ENCODE results near the gene RRP8. TPM values are rescaled to one million over a fixed set of nuclear protein-coding genes. Genes with fewer than 3 reads are reported as not detected.

Gene RRP8
- total RNA-seq, 1 experiment from 2014 or later, result 16.0 TPM

DNA sequence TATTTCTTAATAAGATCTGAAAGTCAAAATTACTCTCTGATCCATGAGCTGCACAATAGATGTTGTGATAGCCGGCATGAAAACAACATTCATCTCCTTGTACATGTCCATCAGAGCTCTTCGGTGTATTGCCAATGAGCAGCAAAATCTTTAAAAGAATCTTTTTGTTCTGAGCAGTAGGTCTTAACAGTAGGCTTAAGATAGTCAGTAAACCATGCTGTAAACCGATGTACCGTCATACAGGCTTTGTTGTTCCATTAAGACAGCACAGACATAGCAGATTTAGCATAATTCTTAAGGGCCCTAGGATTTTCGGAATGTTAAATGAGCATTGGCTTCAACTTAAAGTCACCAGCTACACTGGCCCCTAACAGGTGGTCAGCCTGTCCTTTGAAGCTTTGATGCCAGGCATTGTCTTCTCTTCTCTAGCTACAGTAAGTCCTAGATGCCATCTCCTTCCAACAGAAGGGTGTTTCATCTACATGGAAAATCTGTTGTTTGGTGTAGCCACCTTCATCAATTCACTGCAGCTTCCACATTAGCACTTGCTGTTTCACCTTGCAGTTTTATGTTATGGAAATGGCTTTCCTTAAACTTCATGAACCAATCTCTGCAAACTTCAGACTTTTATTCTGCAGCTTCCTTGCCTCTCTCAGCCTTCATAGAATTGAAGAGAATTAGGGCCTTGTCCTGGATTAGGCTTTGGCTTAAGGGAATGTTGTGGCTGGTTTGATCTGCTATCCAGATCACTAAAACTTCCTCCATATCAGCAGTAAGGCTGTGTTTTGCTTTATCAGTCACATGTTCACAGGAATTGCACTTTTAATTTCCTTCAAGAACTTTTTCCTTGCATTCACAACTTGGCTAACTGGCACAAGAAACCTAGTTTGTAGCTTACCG is 28.4 kb downstream of the RRP8 start:
- H2BK120ac ChIP-seq (ENCODE audit: low read depth, low read length, poor library complexity, severe bottlenecking), result no peak overlapping the region
- no peak overlapping the region for H3T11ph ChIP-seq (ENCODE audit: low read length)
- 0 out of 4 replicates have a peak, but pooled peaks cover 0 to 2% of the 10 kb centered on the region in 2 experiments for H3K4me1 Mint-ChIP-seq
- H2BK20ac ChIP-seq (ENCODE audit: low read depth, low read length, poor library complexity, severe bottlenecking), result no peak overlapping the region
- no peak overlapping the region for H2BK15ac ChIP-seq (ENCODE audit: low read depth, low read length)
- no peak overlapping the region for H2BK5ac ChIP-seq (ENCODE audit: insufficient read length, low read length)
- H3K27me3 Mint-ChIP-seq (ENCODE audit: low read depth), result no peaks in the 10 kb centered on the region
- no peak overlapping the region for H2BK12ac ChIP-seq (ENCODE audit: insufficient read length, low read depth, low read length)
- no peak overlapping the region for H3K4me2 ChIP-seq (ENCODE audit: insufficient read depth, insufficient read length, low read length)
- no peak overlapping the region for H4K91ac ChIP-seq (ENCODE audit: insufficient read length, low read depth, low read length)
- no peak overlapping the region for H3K18ac ChIP-seq (ENCODE audit: insufficient read length, low read depth, low read length)
- H3K36me3 Mint-ChIP-seq (ENCODE audit: insufficient read depth in 1 of 3, low read depth in 3 of 3), result no peaks in the 10 kb centered on the region
- H2AFZ ChIP-seq (ENCODE audit: low read length), result no peak overlapping the region
- H3K27me3 ChIP-seq (ENCODE audit: insufficient read depth, low read length), result no peaks in the 10 kb centered on the region
- no peaks in the 10 kb centered on the region; a peak in 1 of 5 replicates for H3K9me3 Mint-ChIP-seq
- H3K9ac ChIP-seq (ENCODE audit: extremely low read depth, insufficient read length, low read length), result no peak overlapping the region
- TF ChIP-seq, protein P1, sequence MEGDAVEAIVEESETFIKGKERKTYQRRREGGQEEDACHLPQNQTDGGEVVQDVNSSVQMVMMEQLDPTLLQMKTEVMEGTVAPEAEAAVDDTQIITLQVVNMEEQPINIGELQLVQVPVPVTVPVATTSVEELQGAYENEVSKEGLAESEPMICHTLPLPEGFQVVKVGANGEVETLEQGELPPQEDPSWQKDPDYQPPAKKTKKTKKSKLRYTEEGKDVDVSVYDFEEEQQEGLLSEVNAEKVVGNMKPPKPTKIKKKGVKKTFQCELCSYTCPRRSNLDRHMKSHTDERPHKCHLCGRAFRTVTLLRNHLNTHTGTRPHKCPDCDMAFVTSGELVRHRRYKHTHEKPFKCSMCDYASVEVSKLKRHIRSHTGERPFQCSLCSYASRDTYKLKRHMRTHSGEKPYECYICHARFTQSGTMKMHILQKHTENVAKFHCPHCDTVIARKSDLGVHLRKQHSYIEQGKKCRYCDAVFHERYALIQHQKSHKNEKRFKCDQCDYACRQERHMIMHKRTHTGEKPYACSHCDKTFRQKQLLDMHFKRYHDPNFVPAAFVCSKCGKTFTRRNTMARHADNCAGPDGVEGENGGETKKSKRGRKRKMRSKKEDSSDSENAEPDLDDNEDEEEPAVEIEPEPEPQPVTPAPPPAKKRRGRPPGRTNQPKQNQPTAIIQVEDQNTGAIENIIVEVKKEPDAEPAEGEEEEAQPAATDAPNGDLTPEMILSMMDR (conservative IDR thresholded peaks at IDR 0.05), result no peak
- no peak overlapping the region for H4K8ac ChIP-seq (replicated peaks; ENCODE audit: insufficient read length, low read depth, low read length)
- no peak overlapping the region for H3K4ac ChIP-seq (ENCODE audit: low read depth, low read length)
- no peak overlapping the region for H3K27ac ChIP-seq (ENCODE audit: insufficient read length, low read depth, low read length)
- no peak overlapping the region for H3K56ac ChIP-seq (ENCODE audit: insufficient read length, low read depth, low read length)
- H3K4me3 Mint-ChIP-seq, result no peak overlapping the region
- no peak overlapping the region for H3K14ac ChIP-seq (ENCODE audit: insufficient read depth, low read length)
- no peaks in the 10 kb centered on the region for H3K4me1 ChIP-seq (ENCODE audit: insufficient read depth, low read length)
- no peaks in the 10 kb centered on the region for H3K23me2 ChIP-seq (ENCODE audit: insufficient read length, low read depth, low read length, poor library complexity, severe bottlenecking)
- no peak overlapping the region for H2AK5ac ChIP-seq (ENCODE audit: insufficient read length, low read length)
- H4K5ac ChIP-seq (ENCODE audit: insufficient read length, low read depth, low read length), result no peak overlapping the region
- no peaks in the 10 kb centered on the region for H3K79me2 ChIP-seq (ENCODE audit: insufficient read depth, low read length)
- H3K27ac Mint-ChIP-seq, result no peak overlapping the region
- no peak overlapping the region for H3K23ac ChIP-seq (ENCODE audit: insufficient read length, low read depth, low read length)
- no peaks in the 10 kb centered on the region for H3K9me3 ChIP-seq (ENCODE audit: control insufficient read depth, low read depth, low read length)
- no peaks in the 10 kb centered on the region for H3K79me1 ChIP-seq (ENCODE audit: insufficient read depth, low read depth, low read length, poor library complexity, severe bottlenecking)
- H4K20me1 ChIP-seq (ENCODE audit: control insufficient read depth, insufficient read depth, insufficient read length), result no peaks in the 10 kb centered on the region
- no peak for DNase-seq
- no CpG with 5 or more reads among the region's 6 CpGs for WGBS (ENCODE audit: extremely low coverage, insufficient read length, low lambda C conversion rate)
